K562 (cell line): Measurements from ENCODE around the gene PARS2. TPM values are rescaled to one million over a fixed set of nuclear protein-coding genes. Genes with fewer than 3 reads are reported as not detected.
A peak's percentile ranks its signal among the peaks of the same experiment; 100 is the strongest.

Source experiments
- ADNP ChIP-seq: fragments of 200-800 bp; sonication (Bioruptor generic); IDR thresholded peaks from 2 replicates; pipeline ENCODE4 v1.6.1; 2016; ENCODE audit warnings: missing genetic modification characterization, missing compliant biosample characterization
- AFF4 ChIP-seq: sonication (generic); formaldehyde crosslinking; IDR thresholded peaks from 2 replicates; pipeline ENCODE4 v1.8.0; 2023; ENCODE audit warnings: mild to moderate bottlenecking, missing genetic modification reagents
- ETV1 ChIP-seq: fragments of 450-650 bp; conservative IDR thresholded peaks from 2 replicates; pipeline ENCODE4 v1.6.1; 2016; ENCODE audit warnings: missing genetic modification characterization, control low read depth, low read depth, missing compliant biosample characterization
- HEY1 ChIP-seq: fragments of 250-450 bp; sonication (Bioruptor Pico); IDR thresholded peaks from 2 replicates; pipeline ENCODE4 v1.5.0; 2020; ENCODE audit warnings: mild to moderate bottlenecking, moderate library complexity, borderline replicate concordance
- KAT2B ChIP-seq: IDR thresholded peaks from one replicate; pipeline ENCODE4 v1.6.1; 2012; ENCODE audit warnings: low read depth, mild to moderate bottlenecking, control low read depth, inconsistent platforms, low read length, moderate library complexity
- KLF6 ChIP-seq: fragments of 250-450 bp; sonication (Bioruptor Pico); IDR thresholded peaks from 2 replicates; pipeline ENCODE4 v1.4.0; 2020; ENCODE audit warnings: mild to moderate bottlenecking, moderate library complexity, borderline replicate concordance
- NBN ChIP-seq: fragments of 450-650 bp; IDR thresholded peaks from 2 replicates; pipeline ENCODE4 v1.6.1; 2016; ENCODE audit warnings: low read depth, mild to moderate bottlenecking
- NFYB ChIP-seq: IDR thresholded peaks from 2 replicates; pipeline ENCODE4 v1.6.1; 2011; ENCODE audit warnings: mild to moderate bottlenecking, moderate library complexity; ENCODE audit not compliant: insufficient read length; ENCODE audit errors: extremely low read depth
- PKNOX1 ChIP-seq: fragments of 450-650 bp; IDR thresholded peaks from 2 replicates; pipeline ENCODE4 v1.6.1; 2016
- SIN3B ChIP-seq: fragments of 450-650 bp; IDR thresholded peaks from 2 replicates; pipeline ENCODE4 v1.6.1; 2017; ENCODE audit warnings: low read depth, mild to moderate bottlenecking, moderate library complexity
- SIX5 ChIP-seq, 2 experiments: IDR thresholded peaks; 2 replicates each; pipeline ENCODE4 v1.6.1; 2011; ENCODE audit warnings: low read length in 2 of 2, borderline replicate concordance in 1 of 2, low read depth in 1 of 2, mild to moderate bottlenecking in 1 of 2, moderate library complexity in 1 of 2; ENCODE audit not compliant: insufficient read depth in 1 of 2
- STAG1 ChIP-seq: sonication (generic); formaldehyde crosslinking; IDR thresholded peaks from 2 replicates; pipeline ENCODE4 v1.5.0; 2020; ENCODE audit warnings: missing genetic modification reagents, borderline replicate concordance
- TAL1 ChIP-seq: fragments of 450-650 bp; IDR thresholded peaks from 2 replicates; pipeline ENCODE4 v1.6.1; 2016; ENCODE audit warnings: mild to moderate bottlenecking
- THRAP3 ChIP-seq: fragments of 450-650 bp; IDR thresholded peaks from 2 replicates; pipeline ENCODE4 v1.6.1; 2016; ENCODE audit warnings: mild to moderate bottlenecking, inconsistent platforms, borderline replicate concordance
- polyA plus RNA-seq, 8 experiments: library from polyadenylated mRNA; depleted of rRNA in 4 of 8; stranded (reverse) in 5 of 8; unstranded in 3 of 8; fragments of >200 nt; fragmentation: Nextera tagmentation in 2 of 8; fragmentation: Illumina TruSeq in 1 of 8; extraction: Ambion mirVana in 2 of 8; extraction: Trizol in 1 of 8; gene quantifications; 2 replicates each; pipeline versions ENCODE4 v1.2.1 to v1.2.3, GENCODE V29; 2011 to 2014; ENCODE audit warnings: inconsistent platforms in 1 of 8, missing spikeins in 1 of 8
- total RNA-seq, 7 experiments: library from RNA; depleted of rRNA in 6 of 7; stranded (reverse); fragments of >200 nt in 6 of 7; fragmentation: Illumina TruSeq in 2 of 7; extraction: Trizol in 2 of 7; gene quantifications; 2 replicates each; pipeline versions ENCODE4 v1.2.1 to v1.2.3, GENCODE V29; 2011 to 2021; ENCODE audit warnings: low replicate concordance in 1 of 7
- TF ChIP-seq, protein P1 (sequence below): fragments of 450-650 bp; formaldehyde crosslinking; IDR thresholded peaks from 2 replicates; pipeline ENCODE4 v1.4.0; 2022; ENCODE audit warnings: missing genetic modification characterization
- TF ChIP-seq, protein P2 (sequence below): fragments of 450-650 bp; IDR thresholded peaks from 2 replicates; pipeline ENCODE4 v1.6.1; 2016; ENCODE audit warnings: mild to moderate bottlenecking

The PARS2 gene
- total and polyA plus RNA-seq, 9 of the 15 experiments (the other 6 are each of a cell fraction or from before 2014, with no cell fraction given), result 6.3 to 12.4 (median 7.9) TPM

- TF ChIP-seq, protein P1, sequence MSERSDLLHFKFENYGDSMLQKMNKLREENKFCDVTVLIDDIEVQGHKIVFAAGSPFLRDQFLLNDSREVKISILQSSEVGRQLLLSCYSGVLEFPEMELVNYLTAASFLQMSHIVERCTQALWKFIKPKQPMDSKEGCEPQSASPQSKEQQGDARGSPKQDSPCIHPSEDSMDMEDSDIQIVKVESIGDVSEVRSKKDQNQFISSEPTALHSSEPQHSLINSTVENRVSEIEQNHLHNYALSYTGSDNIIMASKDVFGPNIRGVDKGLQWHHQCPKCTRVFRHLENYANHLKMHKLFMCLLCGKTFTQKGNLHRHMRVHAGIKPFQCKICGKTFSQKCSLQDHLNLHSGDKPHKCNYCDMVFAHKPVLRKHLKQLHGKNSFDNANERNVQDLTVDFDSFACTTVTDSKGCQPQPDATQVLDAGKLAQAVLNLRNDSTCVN (CRISPR knock-in tag), result no peak
- TF ChIP-seq PKNOX1, result peak; percentile 52; the same call in 1 of the 2 replicates
- no peak for TF ChIP-seq KAT2B
- TF ChIP-seq HEY1 (CRISPR knock-in tag), result no peak
- TF ChIP-seq TAL1, result 0 out of 2 replicates have a peak, but pooled peaks have one; percentile 1
- no peak for TF ChIP-seq ADNP (tag)
- no peak for TF ChIP-seq STAG1 (CRISPR knock-in tag)
- no peak for TF ChIP-seq THRAP3
- TF ChIP-seq SIN3B, result peak; percentile 97
- peak; percentile 58 to 59; a peak in 3 of 4 replicates for TF ChIP-seq SIX5 (IDR thresholded peaks at IDR 0.05; ENCODE audit: borderline replicate concordance in 1 of 2, insufficient read depth in 1 of 2, low read depth in 1 of 2, low read length in 2 of 2)
- TF ChIP-seq NBN, result 0 out of 2 replicates have a peak, but pooled peaks have one; percentile 16
- no peak for TF ChIP-seq NFYB
- TF ChIP-seq ETV1, result 0 out of 2 replicates have a peak, but pooled peaks have one; percentile 15
- TF ChIP-seq AFF4, result peak; percentile 84
- TF ChIP-seq KLF6 (CRISPR knock-in tag), result peak; percentile 83; the same call in 1 of the 2 replicates
- TF ChIP-seq, protein P2, sequence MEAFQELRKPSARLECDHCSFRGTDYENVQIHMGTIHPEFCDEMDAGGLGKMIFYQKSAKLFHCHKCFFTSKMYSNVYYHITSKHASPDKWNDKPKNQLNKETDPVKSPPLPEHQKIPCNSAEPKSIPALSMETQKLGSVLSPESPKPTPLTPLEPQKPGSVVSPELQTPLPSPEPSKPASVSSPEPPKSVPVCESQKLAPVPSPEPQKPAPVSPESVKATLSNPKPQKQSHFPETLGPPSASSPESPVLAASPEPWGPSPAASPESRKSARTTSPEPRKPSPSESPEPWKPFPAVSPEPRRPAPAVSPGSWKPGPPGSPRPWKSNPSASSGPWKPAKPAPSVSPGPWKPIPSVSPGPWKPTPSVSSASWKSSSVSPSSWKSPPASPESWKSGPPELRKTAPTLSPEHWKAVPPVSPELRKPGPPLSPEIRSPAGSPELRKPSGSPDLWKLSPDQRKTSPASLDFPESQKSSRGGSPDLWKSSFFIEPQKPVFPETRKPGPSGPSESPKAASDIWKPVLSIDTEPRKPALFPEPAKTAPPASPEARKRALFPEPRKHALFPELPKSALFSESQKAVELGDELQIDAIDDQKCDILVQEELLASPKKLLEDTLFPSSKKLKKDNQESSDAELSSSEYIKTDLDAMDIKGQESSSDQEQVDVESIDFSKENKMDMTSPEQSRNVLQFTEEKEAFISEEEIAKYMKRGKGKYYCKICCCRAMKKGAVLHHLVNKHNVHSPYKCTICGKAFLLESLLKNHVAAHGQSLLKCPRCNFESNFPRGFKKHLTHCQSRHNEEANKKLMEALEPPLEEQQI, result 0 out of 2 replicates have a peak, but pooled peaks have one; percentile 58
Measured at GRCh38 chr1:54715493-54716298, 48.6 kb downstream of the PARS2 start, which contains the start of gene TTC4 (continued).
